Measurements from ENCODE around the gene SPINK9.

Gene SPINK9

DNA sequence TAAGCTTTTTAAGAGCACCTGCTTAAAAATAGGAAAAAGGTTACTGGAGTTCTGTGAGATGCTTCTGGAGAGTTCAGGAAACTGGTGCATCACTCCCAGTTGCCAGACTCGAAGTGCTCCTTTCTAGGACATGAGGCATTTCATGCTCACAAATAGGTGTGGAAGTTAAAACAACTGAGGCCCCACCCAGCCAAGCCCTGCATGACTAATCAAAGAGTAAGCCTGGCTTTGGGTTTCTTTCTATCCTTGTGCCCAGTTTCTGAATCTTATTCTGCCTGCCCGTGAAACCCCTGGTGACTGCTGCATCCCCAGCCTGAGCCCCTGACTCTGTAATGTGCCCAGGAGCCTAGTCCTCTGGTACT is 7.7 kb downstream of the SPINK9 start:
- TF ChIP-seq, protein P1, sequence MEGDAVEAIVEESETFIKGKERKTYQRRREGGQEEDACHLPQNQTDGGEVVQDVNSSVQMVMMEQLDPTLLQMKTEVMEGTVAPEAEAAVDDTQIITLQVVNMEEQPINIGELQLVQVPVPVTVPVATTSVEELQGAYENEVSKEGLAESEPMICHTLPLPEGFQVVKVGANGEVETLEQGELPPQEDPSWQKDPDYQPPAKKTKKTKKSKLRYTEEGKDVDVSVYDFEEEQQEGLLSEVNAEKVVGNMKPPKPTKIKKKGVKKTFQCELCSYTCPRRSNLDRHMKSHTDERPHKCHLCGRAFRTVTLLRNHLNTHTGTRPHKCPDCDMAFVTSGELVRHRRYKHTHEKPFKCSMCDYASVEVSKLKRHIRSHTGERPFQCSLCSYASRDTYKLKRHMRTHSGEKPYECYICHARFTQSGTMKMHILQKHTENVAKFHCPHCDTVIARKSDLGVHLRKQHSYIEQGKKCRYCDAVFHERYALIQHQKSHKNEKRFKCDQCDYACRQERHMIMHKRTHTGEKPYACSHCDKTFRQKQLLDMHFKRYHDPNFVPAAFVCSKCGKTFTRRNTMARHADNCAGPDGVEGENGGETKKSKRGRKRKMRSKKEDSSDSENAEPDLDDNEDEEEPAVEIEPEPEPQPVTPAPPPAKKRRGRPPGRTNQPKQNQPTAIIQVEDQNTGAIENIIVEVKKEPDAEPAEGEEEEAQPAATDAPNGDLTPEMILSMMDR (IDR thresholded peaks at IDR 0.05; ENCODE audit: borderline replicate concordance, insufficient read depth, low read depth, low read length): no peak
- no peak overlapping the region for H3K4me3 ChIP-seq (ENCODE audit: low read depth, low read length)

DNA sequence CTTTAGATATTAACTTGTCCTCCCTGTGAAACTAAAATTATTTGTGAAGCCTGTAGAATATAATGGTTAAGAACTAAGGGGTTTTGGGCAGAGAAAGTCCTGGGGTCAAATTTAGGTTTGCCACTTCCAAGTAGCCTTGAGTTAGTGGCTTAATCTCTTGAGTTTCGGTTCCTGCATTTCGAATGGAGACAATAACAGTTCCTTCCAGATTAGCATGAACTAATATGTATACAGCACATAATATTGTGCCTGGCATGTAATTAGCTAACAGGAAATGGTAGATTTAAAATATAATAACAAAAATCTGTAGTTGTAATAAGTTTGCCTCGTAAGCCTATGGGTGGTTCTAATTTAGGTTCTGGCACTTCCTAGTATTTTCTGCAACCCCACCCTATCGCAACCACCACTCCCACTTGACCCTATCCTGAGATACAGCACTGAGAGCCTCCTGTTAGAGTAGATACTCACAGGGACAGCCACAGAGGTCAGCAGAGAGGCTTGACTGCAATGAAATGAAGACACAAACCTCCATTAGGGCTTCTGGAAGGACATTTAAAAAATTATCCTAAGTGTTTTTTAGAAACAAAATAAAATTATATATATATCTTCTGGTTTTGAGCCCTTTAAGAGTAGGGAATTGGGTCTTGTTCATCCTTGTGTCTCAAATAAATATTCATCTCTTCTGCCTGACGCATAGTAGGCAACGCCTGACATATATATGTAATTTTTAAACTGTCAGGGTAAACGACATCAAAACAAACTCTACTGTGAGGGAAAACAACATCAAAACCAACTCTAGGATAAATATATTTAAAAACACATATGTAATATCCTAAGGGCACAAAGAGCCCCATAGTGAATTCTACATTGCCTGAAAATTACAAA is 8.5 kb downstream of the SPINK9 start:
- H3K4me3 ChIP-seq (ENCODE audit: low read depth, low read length): no peak overlapping the region

DNA sequence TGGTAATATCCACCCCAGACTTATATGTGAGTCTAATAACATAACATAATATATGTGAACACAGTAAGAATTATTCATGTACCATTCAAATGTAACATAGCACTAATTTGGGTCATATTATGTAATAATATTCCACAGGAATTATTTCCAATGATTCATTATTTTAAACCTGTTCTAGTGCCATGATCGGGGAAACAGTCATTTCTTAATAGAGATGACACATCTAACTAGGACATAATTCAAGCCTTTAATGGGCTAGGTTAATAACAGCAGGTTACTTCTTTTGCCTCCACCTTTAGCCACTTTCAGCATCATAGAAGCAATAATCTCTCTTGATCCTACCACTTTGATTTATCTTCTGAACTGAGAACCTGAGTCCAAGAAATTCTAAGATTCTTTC is 12.3 kb downstream of the SPINK9 start:
- TF ChIP-seq, protein P1 (IDR thresholded peaks at IDR 0.05; ENCODE audit: borderline replicate concordance, insufficient read depth, low read depth, low read length): no peak
- no peak overlapping the region for H3K4me3 ChIP-seq (ENCODE audit: low read depth, low read length)

More for the DNA sequence above, 8.5 kb downstream of the SPINK9 start:
- TF ChIP-seq, protein P1 (IDR thresholded peaks at IDR 0.05; ENCODE audit: borderline replicate concordance, insufficient read depth, low read depth, low read length): no peak

GRCh38 chr5:148352696-148353095 is 17.3 kb downstream of the SPINK9 start:
- H3K4me3 ChIP-seq (ENCODE audit: low read depth, low read length): no peak overlapping the region
- TF ChIP-seq, protein P1 (IDR thresholded peaks at IDR 0.05; ENCODE audit: borderline replicate concordance, insufficient read depth, low read depth, low read length): no peak

GRCh38 chr5:148353634-148354033 is 18.3 kb downstream of the SPINK9 start:
- no peak overlapping the region for H3K4me3 ChIP-seq (ENCODE audit: low read depth, low read length)
- TF ChIP-seq, protein P1 (IDR thresholded peaks at IDR 0.05; ENCODE audit: borderline replicate concordance, insufficient read depth, low read depth, low read length): no peak

GRCh38 chr5:148364343-148364742 is 29.0 kb downstream of the SPINK9 start:
- H3K4me3 ChIP-seq (ENCODE audit: low read depth, low read length): no peak overlapping the region
- TF ChIP-seq, protein P1 (IDR thresholded peaks at IDR 0.05; ENCODE audit: borderline replicate concordance, insufficient read depth, low read depth, low read length): no peak

DNA sequence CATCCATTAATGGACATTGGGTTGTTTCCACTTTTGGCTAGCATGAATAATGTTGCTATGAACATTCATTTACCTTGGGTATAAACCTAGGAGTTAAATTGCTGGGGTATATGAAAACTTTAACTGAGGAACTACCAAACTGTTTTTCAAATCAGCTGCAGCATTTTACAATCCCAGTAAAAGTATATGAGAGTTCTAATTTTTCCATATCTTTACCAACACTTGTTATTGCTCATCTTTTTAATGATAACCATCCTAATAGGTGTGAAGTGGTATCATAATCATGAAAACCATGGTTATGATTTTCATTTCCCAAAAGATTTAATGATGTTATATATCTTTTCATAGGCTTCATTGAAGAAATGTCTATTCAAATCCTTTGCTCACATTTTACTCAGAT is 32.9 kb downstream of the SPINK9 start:
- TF ChIP-seq, protein P1 (IDR thresholded peaks at IDR 0.05; ENCODE audit: borderline replicate concordance, insufficient read depth, low read depth, low read length): no peak
- no peak overlapping the region for H3K4me3 ChIP-seq (ENCODE audit: low read depth, low read length)

Data from GM12875 (cell line).